Endodermal cell (in vitro differentiated cells): ENCODE results near the gene PSMB5. TPM values are rescaled to one million over a fixed set of nuclear protein-coding genes. Genes with fewer than 3 reads are reported as not detected.

Source experiments
- DNase-seq: peaks from one replicate; pipeline ENCODE4 v3.0.0-alpha.2; 2017
- H3K27ac ChIP-seq: 2 replicates; pipeline ENCODE4 v1.5.1; 2013; ENCODE audit warnings: mild to moderate bottlenecking, low read depth, low read length, moderate library complexity
- H3K27me3 ChIP-seq: 2 replicates; pipeline ENCODE4 v1.6.1; 2013; ENCODE audit warnings: mild to moderate bottlenecking, low read length, moderate library complexity; ENCODE audit not compliant: insufficient read depth, control insufficient read depth, poor library complexity, severe bottlenecking
- H3K36me3 ChIP-seq: 2 replicates; pipeline ENCODE4 v1.7.0; 2013; ENCODE audit warnings: mild to moderate bottlenecking, low read length, moderate library complexity; ENCODE audit not compliant: control insufficient read depth, insufficient read depth
- H3K4me1 ChIP-seq: one replicate; pipeline ENCODE4 v1.7.0; 2013; ENCODE audit warnings: low read length; ENCODE audit not compliant: control insufficient read depth, insufficient read depth
- H3K4me3 ChIP-seq: 2 replicates; pipeline ENCODE4 v1.5.1; 2013; ENCODE audit warnings: mild to moderate bottlenecking, low read length, moderate library complexity
- H3K9ac ChIP-seq: 2 replicates; pipeline ENCODE4 v1.6.1; 2013; ENCODE audit warnings: mild to moderate bottlenecking, low read length, moderate library complexity; ENCODE audit not compliant: poor library complexity, severe bottlenecking; ENCODE audit errors: extremely low read depth
- H3K9me3 ChIP-seq: 2 replicates; pipeline ENCODE4 v1.6.1; 2013; ENCODE audit warnings: mild to moderate bottlenecking, low read length, moderate library complexity; ENCODE audit not compliant: control insufficient read depth
- H3K27ac Mint-ChIP-seq: 2 replicates; pipeline ENCODE4 v1.8.0; 2020; ENCODE audit warnings: mixed read lengths
- H3K27me3 Mint-ChIP-seq: 2 replicates; pipeline ENCODE4 v1.8.0; 2021; ENCODE audit warnings: mild to moderate bottlenecking, mixed read lengths; ENCODE audit not compliant: insufficient read depth
- H3K36me3 Mint-ChIP-seq: 2 replicates; pipeline ENCODE4 v1.8.0; 2020; ENCODE audit warnings: low read depth, mixed read lengths
- H3K4me1 Mint-ChIP-seq: 2 replicates; pipeline ENCODE4 v1.8.0; 2020; ENCODE audit warnings: mixed read lengths
- H3K4me3 Mint-ChIP-seq: 2 replicates; pipeline ENCODE4 v1.8.0; 2020; ENCODE audit warnings: mild to moderate bottlenecking, moderate library complexity, mixed read lengths
- H3K9me3 Mint-ChIP-seq: 2 replicates; pipeline ENCODE4 v1.8.0; 2020; ENCODE audit warnings: mild to moderate bottlenecking, mixed read lengths
- WGBS, 2 experiments: methylation state at CpG; one replicate each; pipeline versions ENCODE4 v1.1.5 to v1.1.7; 2013; ENCODE audit warnings: missing lambda C conversion rate in 2 of 2, mixed read lengths in 1 of 2; ENCODE audit not compliant: insufficient coverage in 1 of 2, insufficient read length in 1 of 2; 5-methylcytosine and 5-hydroxymethylcytosine counted together
- total RNA-seq, 2 donors: library from RNA; stranded (reverse); fragmentation: NEBNext Ultra II Directional in 1 of 2; extraction: Animal tissue kit (Norgen Biotek cat#: 25700) in 1 of 2; gene quantifications; 2 replicates in 1 of 2; 3 replicates in 1 of 2; pipeline ENCODE4 v1.2.1, GENCODE V29; 2021
- TF ChIP-seq, protein P1 (sequence below): fragments of 200-600 bp; sonication (generic); conservative IDR thresholded peaks from 2 replicates; pipeline ENCODE4 v1.5.0; 2021; ENCODE audit warnings: antibody characterized with exemption, mild to moderate bottlenecking

The PSMB5 gene
- total RNA-seq, 2 donors from 2014 or later: 227 to 257 TPM

DNA sequence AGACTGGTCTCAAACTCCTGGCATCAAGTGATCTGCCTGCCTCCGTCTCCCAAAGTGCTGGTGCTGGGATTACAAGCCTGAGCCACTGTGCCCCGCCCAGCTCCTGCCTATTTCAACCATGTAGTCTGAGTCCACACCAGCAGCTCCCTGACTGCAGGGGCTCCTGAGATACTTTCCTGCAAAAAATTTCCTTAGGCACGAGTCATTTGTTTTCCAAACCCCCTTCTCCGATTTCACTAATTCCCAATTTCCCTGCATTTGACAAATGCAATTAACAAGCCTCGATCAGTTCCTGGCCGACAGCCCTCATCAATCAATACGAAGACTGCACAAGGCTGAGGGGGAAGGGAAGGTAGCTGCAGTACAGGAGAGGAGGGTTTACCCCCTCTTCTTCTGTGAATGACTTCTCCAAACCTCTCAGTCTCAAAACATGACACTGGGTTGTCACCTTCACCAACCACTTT lies 10.1 kb downstream of the PSMB5 start:
- H3K27me3 ChIP-seq: no peaks in the 10 kb centered on the region
- H3K27me3 Mint-ChIP-seq: no peaks in the 10 kb centered on the region
- no peak overlapping the region for H3K9ac ChIP-seq
- no peak overlapping the region for H3K4me3 ChIP-seq
- H3K27ac ChIP-seq: peak overlapping the region; percentile 74
- H3K27ac Mint-ChIP-seq: peak overlapping the region; percentile 36
- TF ChIP-seq, protein P1, sequence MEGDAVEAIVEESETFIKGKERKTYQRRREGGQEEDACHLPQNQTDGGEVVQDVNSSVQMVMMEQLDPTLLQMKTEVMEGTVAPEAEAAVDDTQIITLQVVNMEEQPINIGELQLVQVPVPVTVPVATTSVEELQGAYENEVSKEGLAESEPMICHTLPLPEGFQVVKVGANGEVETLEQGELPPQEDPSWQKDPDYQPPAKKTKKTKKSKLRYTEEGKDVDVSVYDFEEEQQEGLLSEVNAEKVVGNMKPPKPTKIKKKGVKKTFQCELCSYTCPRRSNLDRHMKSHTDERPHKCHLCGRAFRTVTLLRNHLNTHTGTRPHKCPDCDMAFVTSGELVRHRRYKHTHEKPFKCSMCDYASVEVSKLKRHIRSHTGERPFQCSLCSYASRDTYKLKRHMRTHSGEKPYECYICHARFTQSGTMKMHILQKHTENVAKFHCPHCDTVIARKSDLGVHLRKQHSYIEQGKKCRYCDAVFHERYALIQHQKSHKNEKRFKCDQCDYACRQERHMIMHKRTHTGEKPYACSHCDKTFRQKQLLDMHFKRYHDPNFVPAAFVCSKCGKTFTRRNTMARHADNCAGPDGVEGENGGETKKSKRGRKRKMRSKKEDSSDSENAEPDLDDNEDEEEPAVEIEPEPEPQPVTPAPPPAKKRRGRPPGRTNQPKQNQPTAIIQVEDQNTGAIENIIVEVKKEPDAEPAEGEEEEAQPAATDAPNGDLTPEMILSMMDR: no peak
- peaks cover 36% of the 10 kb centered on the region for H3K36me3 ChIP-seq
- H3K4me1 Mint-ChIP-seq: peaks cover 60% of the 10 kb centered on the region
- H3K36me3 Mint-ChIP-seq: peaks cover 38% of the 10 kb centered on the region
- DNase-seq: no peak
- WGBS, 2 experiments: 67 to 82% methylated on average over 5 to 7 of the region's 7 CpGs
- no peaks in the 10 kb centered on the region for H3K9me3 Mint-ChIP-seq
- H3K9me3 ChIP-seq: no peaks in the 10 kb centered on the region
- peaks cover 15% of the 10 kb centered on the region for H3K4me1 ChIP-seq
- H3K4me3 Mint-ChIP-seq: no peak overlapping the region

GRCh38 chr14:23023795-23024152 lies 10.9 kb downstream of the PSMB5 start:
- H3K4me1 ChIP-seq: peaks cover 15% of the 10 kb centered on the region
- H3K36me3 Mint-ChIP-seq: peaks cover 30% of the 10 kb centered on the region
- no peak overlapping the region for H3K4me3 ChIP-seq
- no peak overlapping the region for H3K9ac ChIP-seq
- no peak overlapping the region for H3K27ac Mint-ChIP-seq
- no peaks in the 10 kb centered on the region for H3K9me3 ChIP-seq
- peaks cover 28% of the 10 kb centered on the region for H3K36me3 ChIP-seq
- WGBS, 2 experiments: 95 to 96% methylated on average over 2 of the region's 2 CpGs
- no peak overlapping the region for H3K4me3 Mint-ChIP-seq
- no peaks in the 10 kb centered on the region for H3K27me3 ChIP-seq
- H3K27me3 Mint-ChIP-seq: no peaks in the 10 kb centered on the region
- no peak for DNase-seq
- no peaks in the 10 kb centered on the region for H3K9me3 Mint-ChIP-seq
- H3K4me1 Mint-ChIP-seq: peaks cover 60% of the 10 kb centered on the region
- TF ChIP-seq, protein P1: no peak
- peak overlapping the region; percentile 0 for H3K27ac ChIP-seq

DNA sequence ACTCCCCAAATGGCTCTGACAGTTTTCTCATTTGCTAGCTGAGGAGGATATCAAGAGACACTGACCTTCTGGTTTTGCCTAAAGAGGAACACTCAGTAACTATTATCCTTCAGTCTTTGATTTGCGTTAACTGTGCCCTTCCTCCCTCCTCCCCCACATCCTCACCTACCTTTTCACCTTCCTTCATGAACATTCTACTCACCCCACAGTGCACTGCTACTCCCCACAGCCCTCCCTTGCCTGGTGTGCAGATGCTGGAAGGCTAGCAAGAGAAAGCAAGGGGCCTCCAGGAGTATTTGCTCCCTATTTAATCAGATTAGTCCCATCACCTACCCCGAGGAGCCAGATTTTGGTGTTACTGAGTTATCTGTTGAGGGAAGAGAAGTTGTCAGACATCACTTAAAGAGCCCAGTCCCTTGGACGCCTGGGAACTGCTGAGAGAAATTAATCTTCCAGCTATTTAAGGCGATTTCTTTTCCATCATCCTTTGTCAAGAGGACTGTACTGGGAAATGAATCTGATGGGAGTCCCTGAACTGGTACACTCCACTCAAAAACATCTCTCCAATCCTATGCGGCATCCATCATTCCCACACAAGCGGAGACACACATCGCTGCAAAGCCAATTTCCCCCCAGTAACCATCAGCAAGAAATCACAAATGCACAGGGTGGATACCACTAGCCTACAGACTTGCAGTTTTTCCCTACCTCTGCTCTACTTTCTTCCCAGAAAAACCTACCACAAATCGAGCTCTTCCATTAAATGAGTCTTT lies 11.5 kb downstream of the PSMB5 start:
- H3K4me1 ChIP-seq: peaks cover 15% of the 10 kb centered on the region
- WGBS, 2 experiments: 67 to 93% methylated on average over 6 to 8 of the region's 8 CpGs
- DNase-seq: peak; percentile 56
- H3K27me3 ChIP-seq: no peaks in the 10 kb centered on the region
- H3K4me3 ChIP-seq: peak overlapping the region; percentile 24
- no peak overlapping the region for H3K9ac ChIP-seq
- peaks cover 57% of the 10 kb centered on the region for H3K4me1 Mint-ChIP-seq
- no peak overlapping the region for H3K4me3 Mint-ChIP-seq
- no peaks in the 10 kb centered on the region for H3K27me3 Mint-ChIP-seq
- peaks cover 27% of the 10 kb centered on the region for H3K36me3 Mint-ChIP-seq
- H3K36me3 ChIP-seq: peaks cover 22% of the 10 kb centered on the region
- TF ChIP-seq, protein P1: no peak
- H3K27ac ChIP-seq: no peak overlapping the region
- no peaks in the 10 kb centered on the region for H3K9me3 ChIP-seq
- no peaks in the 10 kb centered on the region for H3K9me3 Mint-ChIP-seq
- peak overlapping the region; percentile 75 for H3K27ac Mint-ChIP-seq
